22Rv1 (cell line): ENCODE data around the gene PLD1.

Source experiments
- H3K27ac ChIP-seq: fragments of 450-650 bp; 2 replicates; pipeline ENCODE4 v1.5.1; 2017
- ZFX ChIP-seq: fragments of 450-650 bp; IDR thresholded peaks from 2 replicates; pipeline ENCODE4 v1.6.1; 2017; ENCODE audit warnings: antibody characterized with exemption, borderline replicate concordance
- TF ChIP-seq, protein P1 (sequence below): fragments of 450-650 bp; IDR thresholded peaks from 2 replicates; pipeline ENCODE4 v1.5.1; 2017; ENCODE audit warnings: mild to moderate bottlenecking

Gene PLD1

DNA sequence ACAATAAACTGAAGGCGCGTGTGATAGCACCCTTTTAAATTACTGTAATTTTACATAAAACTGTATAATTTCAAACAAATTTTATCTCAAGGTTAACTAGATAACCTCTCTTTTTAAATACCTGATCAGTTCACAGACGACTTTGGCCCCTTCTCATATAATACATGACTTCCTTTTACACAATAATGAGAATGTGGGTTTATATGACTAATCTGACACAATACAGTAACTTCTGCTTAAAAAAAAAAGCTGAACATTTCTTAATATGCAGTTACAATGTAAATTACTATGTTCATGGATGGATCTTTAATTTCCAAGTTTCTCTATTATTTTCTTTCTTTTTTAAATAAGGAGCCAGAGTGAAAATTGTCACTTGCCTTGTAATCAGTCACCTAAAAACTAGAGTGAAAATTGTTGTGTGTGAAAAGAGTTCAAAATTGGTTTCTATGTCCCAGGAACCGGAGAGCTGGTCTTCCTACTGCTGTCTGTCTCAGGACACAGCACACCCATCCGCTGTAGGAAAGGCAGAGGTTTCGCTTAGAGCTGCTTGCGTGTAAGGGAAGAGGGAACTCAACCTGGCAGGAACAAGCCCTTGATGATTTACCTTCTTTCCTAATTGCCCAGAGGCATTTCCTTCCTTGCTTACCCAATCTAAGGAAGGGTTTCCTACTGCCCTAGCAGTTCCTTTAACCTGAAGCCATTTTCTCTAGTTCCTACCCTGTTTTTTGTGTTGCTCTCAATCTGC is 33.3 kb downstream of the PLD1 start:
- H3K27ac ChIP-seq, result no peak overlapping the region
- TF ChIP-seq, protein P1, sequence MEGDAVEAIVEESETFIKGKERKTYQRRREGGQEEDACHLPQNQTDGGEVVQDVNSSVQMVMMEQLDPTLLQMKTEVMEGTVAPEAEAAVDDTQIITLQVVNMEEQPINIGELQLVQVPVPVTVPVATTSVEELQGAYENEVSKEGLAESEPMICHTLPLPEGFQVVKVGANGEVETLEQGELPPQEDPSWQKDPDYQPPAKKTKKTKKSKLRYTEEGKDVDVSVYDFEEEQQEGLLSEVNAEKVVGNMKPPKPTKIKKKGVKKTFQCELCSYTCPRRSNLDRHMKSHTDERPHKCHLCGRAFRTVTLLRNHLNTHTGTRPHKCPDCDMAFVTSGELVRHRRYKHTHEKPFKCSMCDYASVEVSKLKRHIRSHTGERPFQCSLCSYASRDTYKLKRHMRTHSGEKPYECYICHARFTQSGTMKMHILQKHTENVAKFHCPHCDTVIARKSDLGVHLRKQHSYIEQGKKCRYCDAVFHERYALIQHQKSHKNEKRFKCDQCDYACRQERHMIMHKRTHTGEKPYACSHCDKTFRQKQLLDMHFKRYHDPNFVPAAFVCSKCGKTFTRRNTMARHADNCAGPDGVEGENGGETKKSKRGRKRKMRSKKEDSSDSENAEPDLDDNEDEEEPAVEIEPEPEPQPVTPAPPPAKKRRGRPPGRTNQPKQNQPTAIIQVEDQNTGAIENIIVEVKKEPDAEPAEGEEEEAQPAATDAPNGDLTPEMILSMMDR, result no peak
- TF ChIP-seq ZFX, result no peak

DNA sequence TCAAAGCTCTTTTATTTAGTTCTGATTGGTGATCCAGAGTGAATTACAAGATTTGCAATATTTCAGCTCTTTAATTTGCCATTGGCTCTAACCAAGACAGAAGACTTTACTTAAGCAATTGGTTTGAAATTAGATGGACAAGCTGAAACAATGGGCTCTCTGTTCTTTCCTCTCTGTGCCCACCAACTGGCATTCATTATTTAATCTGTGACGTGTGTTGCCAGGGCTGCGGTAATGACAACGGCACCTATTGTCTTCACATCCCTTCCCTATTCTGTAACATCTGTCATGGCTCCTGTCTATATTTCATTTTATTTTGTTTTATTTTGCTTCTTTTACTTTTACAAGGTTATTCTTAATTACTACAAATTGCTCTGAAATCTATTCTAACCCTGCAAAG is 33.9 kb downstream of the PLD1 start:
- TF ChIP-seq, protein P1, result no peak
- no peak for TF ChIP-seq ZFX
- H3K27ac ChIP-seq, result no peak overlapping the region

DNA sequence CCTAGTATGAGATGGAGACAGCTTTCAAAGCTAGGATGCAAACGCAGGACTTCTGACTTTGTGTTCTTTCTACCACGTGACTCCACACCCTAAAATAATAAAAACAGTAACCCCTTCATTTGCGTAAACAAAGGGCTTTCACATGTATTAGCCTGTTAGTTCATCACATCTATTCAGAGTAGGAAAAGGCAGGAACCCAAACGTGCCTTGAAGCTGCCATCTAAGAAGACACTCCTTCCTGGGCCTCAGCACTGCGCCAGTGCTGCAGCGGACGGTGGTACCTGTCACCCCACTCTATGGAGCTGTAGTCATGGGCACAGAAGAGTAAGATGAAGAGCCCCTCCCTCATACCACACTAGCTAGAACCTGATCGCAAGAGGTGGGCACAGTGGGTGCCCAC is 34.3 kb downstream of the PLD1 start:
- no peak overlapping the region for H3K27ac ChIP-seq
- TF ChIP-seq, protein P1, result no peak
- no peak for TF ChIP-seq ZFX

DNA sequence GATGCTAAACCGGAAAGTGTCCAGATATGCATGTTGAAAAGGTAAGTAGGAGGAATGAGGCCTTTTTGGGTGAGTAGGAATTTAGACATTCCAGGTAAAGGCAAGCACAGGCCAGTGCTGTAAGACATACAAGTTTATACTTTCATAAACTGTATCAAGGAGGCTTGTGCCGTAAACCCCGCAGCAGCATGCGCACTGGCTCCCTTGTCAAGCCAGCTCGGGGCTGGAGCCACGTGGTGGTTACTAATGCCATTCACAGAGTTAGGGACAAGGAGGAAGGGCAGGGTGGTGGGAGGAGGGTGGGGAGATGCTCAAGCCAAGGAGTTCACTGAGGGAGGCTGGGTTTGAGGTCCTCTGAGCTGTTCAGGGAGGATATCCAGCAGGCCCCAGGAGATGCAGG is 35.8 kb downstream of the PLD1 start:
- no peak overlapping the region for H3K27ac ChIP-seq
- TF ChIP-seq, protein P1, result no peak
- TF ChIP-seq ZFX, result no peak

DNA sequence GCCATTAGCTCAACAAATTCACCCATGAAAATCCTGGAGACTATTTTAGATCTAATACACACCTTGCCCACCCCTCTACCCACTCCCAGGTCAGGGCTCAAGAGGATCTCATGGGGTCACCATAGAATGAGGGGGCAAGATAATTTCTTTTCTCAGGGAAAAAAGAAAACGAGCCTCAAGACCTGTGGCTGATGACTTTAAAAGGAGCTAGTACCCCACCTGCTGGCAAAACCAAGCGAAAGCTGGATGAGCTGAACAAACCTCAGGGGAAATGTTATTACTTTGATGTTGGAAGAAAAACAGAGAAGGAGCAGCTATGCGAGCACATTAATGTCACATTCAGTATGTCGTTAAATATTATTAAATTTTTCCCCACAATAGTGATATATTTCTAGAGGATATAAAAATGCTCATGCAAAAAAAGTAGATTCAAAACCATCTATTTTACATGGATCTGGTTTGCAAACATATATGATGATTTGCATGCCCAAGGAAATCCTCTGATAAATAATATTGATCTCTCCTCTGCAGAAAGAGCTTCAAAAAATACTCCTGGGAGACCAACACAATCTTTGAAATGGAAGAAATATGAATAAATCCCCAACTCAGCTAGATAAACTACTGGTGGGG is 37.7 kb downstream of the PLD1 start:
- no peak overlapping the region for H3K27ac ChIP-seq
- TF ChIP-seq ZFX, result no peak
- TF ChIP-seq, protein P1, result peak; percentile 81

DNA sequence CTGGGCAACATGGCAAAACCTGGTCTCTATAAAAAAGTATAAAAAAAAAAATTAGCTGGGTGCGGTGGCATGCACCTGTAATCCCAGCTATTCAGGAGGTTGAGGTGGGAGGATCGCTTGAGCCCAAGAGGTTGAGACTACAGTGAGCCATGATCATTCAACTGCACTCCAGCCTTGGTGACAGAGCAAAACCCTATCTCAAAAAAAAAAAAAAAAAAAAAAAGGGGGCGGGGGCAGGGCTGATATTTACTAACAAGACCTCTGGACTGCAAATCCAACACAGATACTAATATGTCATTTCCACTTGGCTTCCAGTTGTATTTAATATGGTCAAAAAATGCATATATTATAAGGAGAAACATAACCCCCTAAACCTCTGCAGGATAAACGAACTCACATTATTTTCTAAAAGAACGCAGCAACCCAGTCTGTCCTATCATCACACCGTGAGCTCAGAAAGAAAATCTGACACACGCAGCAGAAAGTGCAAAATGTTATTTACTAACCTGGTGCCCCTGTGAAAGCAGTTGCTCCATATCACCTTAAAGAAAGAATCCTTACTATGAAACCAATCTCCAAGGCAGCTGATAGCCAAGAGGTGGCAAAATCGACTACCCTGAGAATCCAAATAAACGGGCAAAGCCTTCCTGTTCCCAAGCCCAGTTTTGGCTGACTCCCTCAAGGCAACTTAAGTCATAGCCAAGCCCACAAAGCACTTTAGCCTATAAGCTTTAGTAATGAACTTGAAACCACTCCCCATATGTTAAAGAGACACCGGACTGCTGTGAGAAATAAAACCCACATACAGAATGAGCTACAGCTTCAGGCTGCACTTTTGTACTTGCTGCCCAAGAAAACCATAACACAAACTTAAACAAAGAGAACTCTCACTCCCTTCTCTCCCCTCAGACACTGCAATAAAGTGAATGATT is 39.3 kb downstream of the PLD1 start:
- TF ChIP-seq ZFX, result no peak
- TF ChIP-seq, protein P1, result no peak
- no peak overlapping the region for H3K27ac ChIP-seq
